Nephron (organoid): ENCODE results near the gene NCK2.
A peak's percentile ranks its signal among the peaks of the same experiment; 100 is the strongest.

Experiments used
- H3K27ac Mint-ChIP-seq, 3 experiments: 2 replicates each; pipeline ENCODE4 v1.8.0; 2020; ENCODE audit warnings: mixed read lengths in 3 of 3, mild to moderate bottlenecking in 2 of 3, moderate library complexity in 1 of 3
- H3K27me3 Mint-ChIP-seq: 2 replicates; pipeline ENCODE4 v1.8.0; 2021; ENCODE audit warnings: low read depth, mild to moderate bottlenecking, moderate library complexity, mixed read lengths
- H3K36me3 Mint-ChIP-seq: 2 replicates; pipeline ENCODE4 v1.8.0; 2020; ENCODE audit warnings: low read depth, mixed read lengths
- H3K4me1 Mint-ChIP-seq: 2 replicates; pipeline ENCODE4 v1.8.0; 2020; ENCODE audit warnings: mixed read lengths
- H3K4me3 Mint-ChIP-seq, 3 experiments: 2 replicates each; pipeline ENCODE4 v1.8.0; 2020; ENCODE audit warnings: mild to moderate bottlenecking in 3 of 3, mixed read lengths in 3 of 3, moderate library complexity in 2 of 3
- H3K9me3 Mint-ChIP-seq: 2 replicates; pipeline ENCODE4 v1.8.0; 2020; ENCODE audit warnings: mixed read lengths
- TF ChIP-seq, protein P1 (sequence below), 3 experiments: fragments of 200-600 bp; sonication (generic); IDR thresholded peaks; one replicate each; pipeline ENCODE4 v1.5.0; 2021; ENCODE audit warnings: antibody characterized with exemption in 3 of 3; ENCODE audit not compliant: unreplicated experiment in 3 of 3

The NCK2 gene

DNA sequence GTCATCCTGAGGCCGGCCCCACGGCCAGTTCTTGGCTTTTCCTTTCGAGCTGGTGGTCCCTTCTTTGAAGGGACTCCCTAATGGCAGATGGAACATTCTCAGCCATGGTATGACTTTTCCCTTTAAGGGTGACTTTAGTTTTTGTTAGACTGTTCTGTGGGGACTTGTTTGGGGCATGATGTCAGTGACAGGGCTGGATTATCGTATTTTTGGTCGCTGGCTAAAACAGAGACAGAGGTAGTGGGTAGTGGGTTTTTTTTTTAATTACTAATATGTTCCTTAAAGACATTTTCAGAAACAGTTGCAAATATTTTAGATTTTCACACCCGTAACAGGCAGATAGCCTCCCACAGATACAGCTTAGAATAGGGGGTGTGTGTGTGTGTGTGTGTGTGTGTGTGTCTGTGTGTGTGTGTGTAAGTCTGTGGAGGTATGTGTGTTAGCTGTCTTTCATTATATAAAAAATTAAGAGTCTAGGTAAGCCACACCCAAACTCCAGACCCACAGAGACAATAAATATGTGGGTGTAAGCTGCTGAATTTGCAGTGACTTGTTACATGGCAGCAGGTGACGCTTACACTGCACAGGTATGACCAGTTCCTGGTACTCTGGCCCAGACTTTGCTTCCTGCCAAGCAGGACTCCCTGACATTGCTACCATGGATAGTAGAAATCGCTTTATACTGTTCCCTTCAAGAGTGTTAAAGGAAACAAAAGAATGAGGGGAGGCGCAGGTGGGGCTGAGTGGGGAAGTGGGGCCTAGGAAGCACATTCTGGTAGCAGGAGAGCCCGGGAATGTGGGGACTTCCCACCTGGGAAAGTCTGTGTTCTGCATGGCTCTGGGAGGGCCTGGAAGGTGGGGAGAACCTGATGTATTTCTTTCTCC lies 20.9 kb downstream of the NCK2 start:
- H3K4me3 Mint-ChIP-seq = no peak overlapping the region
- no peaks in the 10 kb centered on the region for H3K27me3 Mint-ChIP-seq

DNA sequence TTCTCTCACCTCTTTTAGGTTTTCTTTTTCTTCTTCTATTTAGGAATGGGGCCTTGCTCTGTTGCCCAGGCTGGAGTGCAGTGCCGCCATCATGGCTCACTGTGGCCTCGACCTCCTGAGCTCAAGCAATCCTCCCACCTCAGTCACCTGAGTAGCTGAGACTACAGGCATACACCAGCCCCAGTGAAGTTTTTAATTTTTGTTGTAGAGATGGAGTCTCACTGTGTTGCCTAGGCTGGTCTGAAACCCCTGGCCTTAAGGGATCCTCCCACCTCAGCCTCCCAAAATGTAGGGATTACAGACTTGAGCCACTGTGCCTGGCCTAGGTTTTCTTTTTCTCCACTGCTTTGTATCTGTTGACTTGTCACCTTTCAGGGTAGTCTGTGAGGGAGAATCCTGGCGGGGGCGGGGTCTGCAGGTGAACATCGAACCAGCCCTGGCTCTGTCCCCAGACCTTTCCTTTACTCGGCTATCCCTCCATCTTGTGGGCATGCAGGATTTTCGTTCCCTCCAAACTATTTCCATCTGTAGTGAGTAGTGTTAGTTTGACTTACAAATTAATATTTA lies 21.7 kb downstream of the NCK2 start:
- Mint-ChIP-seq H3K4me1 (peaks cover 61% of the 10 kb centered on the region), H3K27me3 (no peaks in the 10 kb centered on the region), H3K36me3 (peaks cover 16% of the 10 kb centered on the region), H3K4me3 (no peak overlapping the region), H3K9me3 (no peaks in the 10 kb centered on the region), H3K27ac (peak overlapping the region; percentile 19 to 71 (median 60))
- TF ChIP-seq, protein P1, sequence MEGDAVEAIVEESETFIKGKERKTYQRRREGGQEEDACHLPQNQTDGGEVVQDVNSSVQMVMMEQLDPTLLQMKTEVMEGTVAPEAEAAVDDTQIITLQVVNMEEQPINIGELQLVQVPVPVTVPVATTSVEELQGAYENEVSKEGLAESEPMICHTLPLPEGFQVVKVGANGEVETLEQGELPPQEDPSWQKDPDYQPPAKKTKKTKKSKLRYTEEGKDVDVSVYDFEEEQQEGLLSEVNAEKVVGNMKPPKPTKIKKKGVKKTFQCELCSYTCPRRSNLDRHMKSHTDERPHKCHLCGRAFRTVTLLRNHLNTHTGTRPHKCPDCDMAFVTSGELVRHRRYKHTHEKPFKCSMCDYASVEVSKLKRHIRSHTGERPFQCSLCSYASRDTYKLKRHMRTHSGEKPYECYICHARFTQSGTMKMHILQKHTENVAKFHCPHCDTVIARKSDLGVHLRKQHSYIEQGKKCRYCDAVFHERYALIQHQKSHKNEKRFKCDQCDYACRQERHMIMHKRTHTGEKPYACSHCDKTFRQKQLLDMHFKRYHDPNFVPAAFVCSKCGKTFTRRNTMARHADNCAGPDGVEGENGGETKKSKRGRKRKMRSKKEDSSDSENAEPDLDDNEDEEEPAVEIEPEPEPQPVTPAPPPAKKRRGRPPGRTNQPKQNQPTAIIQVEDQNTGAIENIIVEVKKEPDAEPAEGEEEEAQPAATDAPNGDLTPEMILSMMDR (IDR thresholded peaks at IDR 0.05; ENCODE audit: unreplicated experiment in 3 of 3) = no peak

More for the DNA sequence above, 20.9 kb downstream of the NCK2 start:
- Mint-ChIP-seq H3K36me3 (peaks cover 16% of the 10 kb centered on the region), H3K27ac (peak overlapping the region in 2 of 3 experiments; percentile 53 to 54), H3K4me1 (peaks cover 65% of the 10 kb centered on the region), H3K9me3 (no peaks in the 10 kb centered on the region)
- TF ChIP-seq, protein P1 (IDR thresholded peaks at IDR 0.05; ENCODE audit: unreplicated experiment in 3 of 3) = no peak

DNA sequence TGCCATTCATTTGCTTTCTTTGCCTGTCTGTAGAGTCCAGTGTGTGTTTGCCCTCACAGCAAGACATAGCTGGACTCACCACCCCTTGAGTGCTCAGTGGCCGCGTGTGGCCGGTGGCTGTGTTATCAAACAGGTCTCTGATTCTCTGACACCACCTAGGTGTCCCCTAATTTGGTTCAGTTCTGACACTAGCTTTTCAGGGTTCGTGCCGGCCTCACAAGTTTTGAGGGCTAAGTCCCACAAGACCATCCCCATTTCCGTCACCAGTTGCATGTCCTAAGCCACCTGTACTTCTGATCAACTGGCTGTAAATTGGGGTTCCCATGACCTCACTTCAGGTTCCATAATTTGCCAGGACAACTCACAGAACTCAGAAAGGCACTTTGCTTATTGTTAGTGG lies 23.5 kb downstream of the NCK2 start:
- Mint-ChIP-seq H3K27me3 (no peaks in the 10 kb centered on the region), H3K4me3 (no peak overlapping the region), H3K36me3 (peaks cover 16% of the 10 kb centered on the region), H3K27ac (peak overlapping the region in 2 of 3 experiments; percentile 65 to 92), H3K4me1 (peaks cover 70% of the 10 kb centered on the region), H3K9me3 (no peaks in the 10 kb centered on the region)
- TF ChIP-seq, protein P1 (IDR thresholded peaks at IDR 0.05; ENCODE audit: unreplicated experiment in 3 of 3) = no peak

DNA sequence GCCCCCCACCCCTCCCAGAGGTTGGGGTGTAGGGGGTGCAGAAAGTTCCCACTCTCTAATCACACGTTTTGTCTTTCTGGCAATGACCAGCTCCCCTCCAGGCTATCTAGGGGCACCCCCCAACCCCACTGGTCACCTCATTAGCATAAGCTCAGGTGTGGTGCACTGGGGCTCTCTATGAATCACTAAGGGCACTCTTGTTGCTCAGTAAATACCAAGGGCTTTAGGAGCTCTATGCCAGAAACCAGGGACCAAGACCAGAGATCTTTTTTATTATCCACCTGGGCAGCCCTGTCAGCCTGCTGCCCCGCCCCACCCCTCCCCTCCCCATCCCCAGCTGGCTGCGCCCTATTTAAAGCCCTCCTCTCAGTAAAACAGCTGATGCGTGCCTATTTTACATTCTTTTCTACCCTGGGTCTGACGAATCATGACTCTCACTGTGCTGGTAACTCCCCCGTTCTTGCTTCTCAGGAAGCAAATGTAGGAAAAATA lies 24.3 kb downstream of the NCK2 start:
- H3K36me3 Mint-ChIP-seq = peaks cover 21% of the 10 kb centered on the region
- peaks cover 77% of the 10 kb centered on the region for H3K4me1 Mint-ChIP-seq
- H3K27me3 Mint-ChIP-seq = no peaks in the 10 kb centered on the region
- peak overlapping the region; percentile 32 to 92 (median 65) for H3K27ac Mint-ChIP-seq
- H3K4me3 Mint-ChIP-seq = peak overlapping the region in 1 of 3 experiments; percentile 31
- TF ChIP-seq, protein P1 (IDR thresholded peaks at IDR 0.05; ENCODE audit: unreplicated experiment in 3 of 3) = no peak
- H3K9me3 Mint-ChIP-seq = no peaks in the 10 kb centered on the region

DNA sequence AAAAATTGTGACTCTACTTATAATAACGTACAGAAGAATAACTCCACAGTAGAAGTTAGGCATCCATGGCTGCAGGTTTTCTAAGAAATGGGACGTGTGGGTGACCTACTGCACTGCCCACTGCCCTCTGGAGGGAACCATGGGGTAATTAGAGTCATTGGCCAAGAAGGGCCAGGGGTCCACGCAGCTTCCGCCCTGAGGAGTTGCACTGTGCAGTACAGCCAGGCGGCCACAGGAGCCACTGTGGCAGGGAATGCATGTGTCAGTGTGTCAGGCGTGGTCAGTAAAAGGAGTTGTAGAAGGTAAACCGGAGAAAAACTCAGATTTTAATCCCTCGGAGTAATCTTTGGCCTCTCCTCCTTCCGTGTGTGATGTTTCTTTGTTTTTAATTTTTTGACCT lies 24.8 kb downstream of the NCK2 start:
- H3K4me3 Mint-ChIP-seq = peak overlapping the region in 2 of 3 experiments; percentile 31 to 42
- TF ChIP-seq, protein P1 (IDR thresholded peaks at IDR 0.05; ENCODE audit: unreplicated experiment in 3 of 3) = peak; percentile 43 to 54 (median 54)
- peaks cover 80% of the 10 kb centered on the region for H3K4me1 Mint-ChIP-seq
- peak overlapping the region; percentile 32 to 92 (median 65) for H3K27ac Mint-ChIP-seq
- H3K27me3 Mint-ChIP-seq = no peaks in the 10 kb centered on the region
- peaks cover 21% of the 10 kb centered on the region for H3K36me3 Mint-ChIP-seq
- H3K9me3 Mint-ChIP-seq = no peaks in the 10 kb centered on the region
